ENCODE data around the gene UBE3C.

GRCh38 chr7:157090485-157091165, 48.1 kb upstream of the UBE3C start:
- TF ChIP-seq CTCF (IDR thresholded peaks at IDR 0.05): no peak
- no peak for TF ChIP-seq POLR2A (IDR thresholded peaks at IDR 0.05)
- no peak for TF ChIP-seq POLR2AphosphoS5 (IDR thresholded peaks at IDR 0.05; ENCODE audit: insufficient read depth in 1 of 2, low read depth in 1 of 2)

All from vagina (tissue), 2 donors.